MM.1S (cell line): ENCODE data around the gene ATF2.

Experiments used
- DNase-seq: peaks from one replicate; pipeline ENCODE4 v3.0.0-alpha.2; 2015
- H2AFZ ChIP-seq: fragments of 300-600 bp; sonication (generic); 2 replicates; pipeline ENCODE4 v1.6.0; 2016; ENCODE audit warnings: antibody characterized with exemption, low read length
- H3F3A ChIP-seq: fragments of 300-600 bp; sonication (generic); 2 replicates; pipeline ENCODE4 v1.6.1; 2016; ENCODE audit warnings: mild to moderate bottlenecking, antibody characterized with exemption, low read length, moderate library complexity, mixed read lengths; ENCODE audit not compliant: insufficient read depth
- H3K27ac ChIP-seq: fragments of 300-600 bp; sonication (generic); 2 replicates; pipeline ENCODE4 v1.5.1; 2016; ENCODE audit warnings: mild to moderate bottlenecking, low read length
- H3K27me3 ChIP-seq: fragments of 300-600 bp; sonication (generic); replicated peaks from 2 replicates; pipeline ENCODE4 v1.6.0; 2016; ENCODE audit warnings: low read length; ENCODE audit not compliant: insufficient read depth
- H3K36me3 ChIP-seq: fragments of 300-600 bp; sonication (generic); replicated peaks from 2 replicates; pipeline ENCODE4 v1.6.1; 2016; ENCODE audit warnings: mild to moderate bottlenecking, low read length, mixed read lengths; ENCODE audit not compliant: insufficient read depth
- H3K4me1 ChIP-seq: fragments of 300-600 bp; sonication (generic); 2 replicates; pipeline ENCODE4 v1.6.1; 2016; ENCODE audit warnings: low read length, mixed read lengths
- H3K4me2 ChIP-seq: fragments of 300-600 bp; sonication (generic); 2 replicates; pipeline ENCODE4 v1.6.0; 2016; ENCODE audit warnings: low read depth, low read length
- H3K4me3 ChIP-seq: fragments of 300-600 bp; sonication (generic); 2 replicates; pipeline ENCODE4 v1.5.1; 2016; ENCODE audit warnings: low read length, mixed read lengths
- H3K79me2 ChIP-seq: fragments of 300-600 bp; sonication (generic); 2 replicates; pipeline ENCODE4 v1.6.1; 2016; ENCODE audit warnings: mixed run types, low read length, mixed read lengths
- H3K9ac ChIP-seq: fragments of 300-600 bp; sonication (generic); 2 replicates; pipeline ENCODE4 v1.6.1; 2016; ENCODE audit warnings: low read length, mixed read lengths
- H3K9me2 ChIP-seq: fragments of 300-600 bp; sonication (generic); replicated peaks from 2 replicates; pipeline ENCODE4 v1.6.1; 2016; ENCODE audit warnings: mild to moderate bottlenecking, low read length, mixed read lengths; ENCODE audit not compliant: insufficient read depth
- H3K9me3 ChIP-seq: fragments of 300-600 bp; sonication (generic); replicated peaks from 2 replicates; pipeline ENCODE4 v1.6.1; 2016; ENCODE audit warnings: mild to moderate bottlenecking, low read length, mixed read lengths; ENCODE audit not compliant: insufficient read depth
- H4K20me1 ChIP-seq: fragments of 300-600 bp; sonication (generic); 2 replicates; pipeline ENCODE4 v1.6.1; 2016; ENCODE audit warnings: mild to moderate bottlenecking, low read length, moderate library complexity, mixed read lengths; ENCODE audit not compliant: insufficient read depth
- CTCF ChIP-seq: fragments of 300-600 bp; sonication (generic); IDR thresholded peaks from 2 replicates; pipeline ENCODE4 v1.5.1; 2016; ENCODE audit warnings: antibody characterized with exemption, low read length, mixed read lengths
- EZH2 ChIP-seq: fragments of 300-600 bp; sonication (generic); optimal IDR thresholded peaks from 2 replicates; pipeline ENCODE3; 2017; ENCODE audit warnings: low read depth, mild to moderate bottlenecking, antibody characterized with exemption, low read length, mixed read lengths
- EZH2phosphoT487 ChIP-seq: fragments of 300-600 bp; sonication (generic); IDR thresholded peaks from 2 replicates; pipeline ENCODE4 v1.6.1; 2018; ENCODE audit warnings: antibody characterized with exemption, low read length

The ATF2 gene

GRCh38 chr2:175062787-175063585 is 105.0 kb downstream of the ATF2 start:
- H3K4me2 ChIP-seq, result no peak overlapping the region
- H3K4me1 ChIP-seq, result no peaks in the 10 kb centered on the region
- H3K9me2 ChIP-seq, result no peaks in the 10 kb centered on the region
- no peak for TF ChIP-seq CTCF
- H2AFZ ChIP-seq, result no peak overlapping the region
- H3K4me3 ChIP-seq, result no peak overlapping the region
- no peak overlapping the region for H3K27ac ChIP-seq
- no peaks in the 10 kb centered on the region for H3K36me3 ChIP-seq
- no peaks in the 10 kb centered on the region for H3F3A ChIP-seq
- H3K27me3 ChIP-seq, result no peaks in the 10 kb centered on the region
- no peaks in the 10 kb centered on the region for H3K79me2 ChIP-seq
- H3K9me3 ChIP-seq, result no peaks in the 10 kb centered on the region
- H4K20me1 ChIP-seq, result no peaks in the 10 kb centered on the region
- no peak overlapping the region for H3K9ac ChIP-seq
- DNase-seq, result no peak

DNA sequence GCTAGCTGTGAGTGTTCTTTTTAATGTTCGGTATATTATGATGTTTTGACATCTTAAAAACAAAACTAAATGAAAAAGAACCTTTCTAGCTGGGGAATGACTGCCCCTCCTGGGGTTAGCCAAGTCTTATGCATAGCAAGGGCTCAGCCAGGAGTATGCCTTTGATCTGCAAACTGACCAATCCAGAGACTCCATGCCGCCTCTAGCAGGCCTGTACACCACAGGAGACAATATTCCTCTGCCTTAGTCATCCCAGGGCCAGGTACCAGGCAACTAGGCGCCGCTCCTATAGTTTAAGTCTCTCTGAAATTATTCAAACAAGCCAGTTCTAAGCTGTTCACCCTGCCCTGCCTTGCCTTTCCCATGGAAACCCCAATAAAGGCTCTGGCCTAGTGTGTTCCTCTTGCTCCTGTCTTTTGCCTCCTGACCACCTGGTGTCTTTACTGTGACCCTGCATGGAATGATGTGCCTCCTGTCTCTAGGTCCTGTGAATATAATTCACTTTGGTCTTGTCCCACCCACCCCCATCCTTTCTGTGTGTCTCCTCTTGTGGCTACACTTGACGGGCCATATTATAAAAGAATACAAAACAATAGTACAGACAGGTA is 110.8 kb downstream of the ATF2 start:
- no peak overlapping the region for H3K27ac ChIP-seq
- no peaks in the 10 kb centered on the region for H3F3A ChIP-seq
- no peaks in the 10 kb centered on the region for H3K9me3 ChIP-seq
- H3K27me3 ChIP-seq, result no peaks in the 10 kb centered on the region
- no peaks in the 10 kb centered on the region for H3K4me1 ChIP-seq
- TF ChIP-seq EZH2 (no peak), EZH2phosphoT487 (no peak), CTCF (no peak)
- DNase-seq, result no peak
- H4K20me1 ChIP-seq, result no peaks in the 10 kb centered on the region
- H3K79me2 ChIP-seq, result no peaks in the 10 kb centered on the region
- no peak overlapping the region for H2AFZ ChIP-seq
- H3K36me3 ChIP-seq, result no peaks in the 10 kb centered on the region
- H3K9ac ChIP-seq, result no peak overlapping the region
- no peaks in the 10 kb centered on the region for H3K9me2 ChIP-seq
- H3K4me2 ChIP-seq, result no peak overlapping the region
- H3K4me3 ChIP-seq, result no peak overlapping the region

DNA sequence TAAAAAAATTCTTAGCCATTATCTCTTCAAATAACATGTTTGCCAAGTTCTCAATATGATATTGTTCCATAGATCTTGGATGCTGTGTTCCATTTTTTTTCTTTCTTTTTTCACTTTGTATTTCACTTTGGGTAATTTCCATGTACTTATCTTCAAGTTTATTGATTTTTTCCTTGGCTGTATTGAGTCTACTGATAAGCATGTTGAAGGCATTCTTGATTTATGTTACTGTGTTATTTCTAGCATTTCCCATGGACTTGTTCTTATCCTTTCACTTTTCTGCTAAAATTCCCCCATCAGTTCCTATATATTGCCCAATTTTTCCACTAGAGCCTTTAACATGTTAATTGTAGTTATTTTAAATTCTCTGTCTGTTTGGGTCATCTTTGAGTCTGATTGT is 112.0 kb downstream of the ATF2 start:
- Histone ChIP-seq H2AFZ (no peak overlapping the region), H3K9me2 (no peaks in the 10 kb centered on the region), H3K9me3 (no peaks in the 10 kb centered on the region), H3K9ac (no peak overlapping the region), H3K79me2 (no peaks in the 10 kb centered on the region), H3K36me3 (no peaks in the 10 kb centered on the region), H3F3A (no peaks in the 10 kb centered on the region), H4K20me1 (no peaks in the 10 kb centered on the region), H3K27me3 (no peaks in the 10 kb centered on the region), H3K4me1 (no peaks in the 10 kb centered on the region), H3K27ac (no peak overlapping the region), H3K4me3 (no peak overlapping the region), H3K4me2 (no peak overlapping the region)
- no peak for DNase-seq
- TF ChIP-seq EZH2phosphoT487, result no peak
- no peak for TF ChIP-seq EZH2
- TF ChIP-seq CTCF, result no peak
